Stimulated activated CD8-positive, alpha-beta memory T cell treated with anti-CD3 and anti-CD28 coated beads, Interleukin-4, amount 100 ng/mL, for 4 hours (primary cell): Measurements from ENCODE around the gene LAGE3.

Experiments
- DNase-seq, 2 donors: peaks; one replicate each; pipeline ENCODE4 v3.0.0-alpha.2; 2020; ENCODE audit warnings: low read depth in 2 of 2, low spot score in 1 of 2

LAGE3 gene

GRCh38 chrX:154458116-154458953 lies 20.7 kb downstream of the LAGE3 start, which contains the start of gene PLXNA3:
Gene PLXNA3 (plus strand): TSS chrX:154458281. CDS start chrX:154460184, 1,903 bp downstream.
- DNase-seq: peak in 1 of 2 donors; percentile 28

DNA sequence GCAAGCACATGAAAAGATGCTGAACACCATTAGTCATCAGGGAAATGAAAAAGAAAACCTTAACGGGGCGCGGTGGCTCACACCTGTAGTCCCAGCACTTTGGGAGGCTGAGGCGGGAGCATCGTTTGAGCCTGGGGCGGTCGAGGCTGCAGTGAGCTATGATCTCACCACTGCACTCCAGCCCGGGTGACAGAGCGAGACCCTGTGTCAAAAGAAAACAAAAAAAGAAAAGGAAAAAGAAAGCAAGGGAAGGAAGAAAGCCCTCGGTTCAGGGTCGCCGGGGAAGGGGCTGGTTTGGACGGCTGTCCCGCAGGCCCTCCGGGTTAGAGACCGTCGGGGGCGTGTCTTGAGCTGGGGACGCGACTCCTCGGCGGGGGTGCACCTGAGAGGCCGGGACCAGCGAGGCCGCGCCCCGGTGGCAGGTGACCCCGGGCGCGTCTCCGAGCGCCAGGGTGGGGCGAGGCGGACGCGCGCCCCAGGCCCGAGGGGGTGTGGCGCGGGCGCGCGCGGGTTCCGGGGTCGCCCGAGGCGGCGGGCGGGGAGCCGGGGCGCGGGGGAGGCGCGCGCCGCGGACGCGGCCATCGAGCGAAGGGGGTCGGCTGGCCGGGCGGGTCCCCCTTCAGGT lies 21.5 kb downstream of the LAGE3 start:
- no peak for DNase-seq

DNA sequence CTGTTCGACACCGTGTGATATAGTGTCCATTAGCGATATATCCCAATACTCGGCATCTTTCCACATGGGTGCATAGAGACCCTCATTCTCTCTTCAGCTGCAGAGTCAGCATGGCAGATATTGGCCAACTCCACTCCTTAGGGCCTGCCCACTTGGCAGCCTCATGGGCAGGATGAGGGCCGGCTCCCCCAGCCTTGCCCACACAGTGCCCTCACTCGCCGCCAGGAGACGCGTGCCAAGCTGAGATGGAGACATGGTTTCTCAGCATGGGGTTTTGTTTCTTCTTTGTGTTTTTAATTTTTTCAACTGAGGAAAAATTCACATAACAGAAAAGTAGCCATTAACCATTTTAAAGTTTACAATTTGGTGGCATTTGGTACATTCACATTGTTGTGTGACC lies 26.3 kb downstream of the LAGE3 start:
- DNase-seq: no peak

DNA sequence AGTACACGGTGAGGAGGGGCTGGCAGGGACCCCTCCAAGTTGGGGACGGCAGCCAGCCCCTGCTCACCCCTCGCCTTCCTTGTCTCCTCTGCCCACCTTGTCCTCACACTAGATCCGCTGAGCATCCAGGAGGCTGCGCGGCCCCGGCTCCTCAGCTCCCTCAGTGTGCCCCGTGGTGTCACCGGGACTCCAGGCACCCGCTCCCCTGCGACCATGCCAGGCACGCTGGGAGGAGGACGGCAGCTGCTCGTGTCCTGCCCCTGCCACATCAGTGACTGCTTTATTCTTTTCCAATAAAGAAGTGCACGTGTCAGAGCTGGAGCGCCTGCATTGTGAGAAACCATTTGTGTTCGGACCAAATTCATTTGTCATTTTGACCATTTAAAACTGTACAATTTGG lies 28.8 kb downstream of the LAGE3 start:
- DNase-seq: no peak

DNA sequence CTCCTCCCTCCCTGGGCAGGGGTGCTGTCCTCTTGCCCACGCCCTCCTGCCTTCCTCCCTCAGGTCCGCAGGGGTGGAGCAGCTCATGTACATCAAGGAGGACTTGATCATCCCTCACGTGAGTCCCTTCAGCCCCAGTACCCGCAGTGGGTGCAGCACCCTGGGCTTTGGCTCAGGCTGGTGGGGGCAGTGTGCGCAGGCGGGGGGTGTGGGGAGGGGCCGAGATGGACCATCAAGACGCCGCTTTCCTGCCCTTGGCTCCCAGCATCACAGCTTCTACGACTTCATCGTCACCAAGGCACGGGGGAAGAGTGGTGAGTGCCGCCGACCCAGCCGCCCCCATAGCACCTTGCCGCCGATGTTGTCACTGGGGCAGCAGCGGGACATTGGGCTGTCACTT lies 29.5 kb downstream of the LAGE3 start:
- no peak for DNase-seq

GRCh38 chrX:154448484-154448883 lies 30.6 kb downstream of the LAGE3 start:
- DNase-seq: no peak

DNA sequence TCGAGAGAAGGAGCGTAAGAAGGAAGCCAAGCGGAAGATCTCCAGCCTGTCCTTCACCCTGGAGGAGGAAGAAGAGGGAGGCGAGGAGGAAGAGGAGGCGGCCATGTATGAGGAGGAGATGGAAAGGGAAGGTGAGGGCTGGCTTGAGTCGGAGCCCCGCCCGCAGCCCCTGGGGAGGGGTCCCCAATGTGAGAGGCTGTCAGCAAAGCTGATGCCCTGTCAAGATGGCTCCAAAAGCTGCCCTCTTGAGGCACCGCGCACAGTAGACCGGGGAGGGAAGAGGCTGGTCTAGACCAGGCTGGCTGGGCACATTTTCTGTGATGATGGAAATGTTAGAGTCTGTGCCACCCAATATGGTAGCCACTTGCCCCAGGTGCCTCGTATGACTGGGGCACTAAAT lies 32.7 kb downstream of the LAGE3 start:
- DNase-seq: no peak

- no peak for DNase-seq
These were observed 33.3 kb downstream of the LAGE3 start for GRCh38 chrX:154445776-154446175.

- no peak for DNase-seq
These were observed 34.3 kb downstream of the LAGE3 start for GRCh38 chrX:154444755-154445246.

DNA sequence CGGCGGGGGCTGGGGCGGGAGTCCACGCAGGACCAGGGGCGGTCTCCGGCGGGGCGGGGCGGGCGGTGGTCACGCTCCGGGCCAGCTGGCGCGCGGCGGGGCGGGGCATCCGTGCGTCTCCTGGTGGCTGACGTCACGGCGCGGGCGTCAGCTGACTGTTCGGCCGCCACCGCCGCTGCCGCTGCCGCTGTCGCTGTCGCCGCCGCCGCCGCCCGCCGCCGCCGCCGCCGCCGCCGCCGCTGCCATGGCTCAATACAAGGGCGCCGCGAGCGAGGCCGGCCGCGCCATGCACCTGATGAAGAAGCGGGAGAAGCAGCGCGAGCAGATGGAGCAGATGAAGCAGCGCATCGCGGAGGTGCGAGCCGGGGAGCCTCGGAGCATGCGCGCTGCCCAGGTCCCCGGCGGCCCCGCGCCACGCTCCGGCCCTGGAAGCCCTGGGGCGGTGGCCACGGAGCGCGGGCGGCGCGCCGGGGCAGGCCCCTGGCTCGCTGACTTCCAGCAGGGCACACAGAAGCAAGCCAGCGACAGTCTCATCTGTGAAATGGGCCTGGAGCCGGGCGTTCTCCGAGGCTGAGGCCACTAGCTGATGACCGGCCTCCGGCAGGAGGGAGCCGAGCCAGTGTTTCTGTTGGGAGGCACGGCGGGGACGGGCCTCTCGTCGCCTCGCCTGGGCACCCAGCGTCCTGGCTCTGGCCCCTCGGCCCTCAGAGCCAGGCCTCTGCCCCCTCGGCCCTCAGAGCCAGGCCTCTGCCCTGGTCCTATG lies 34.9 kb downstream of the LAGE3 start, which contains the start of gene FAM50A:
TSS of gene FAM50A (plus strand) at position 150 of the 763 bp plus-strand sequence. CDS start at position 245, 95 bp downstream.
- DNase-seq: peak in 1 of 2 donors; percentile 52

GRCh38 chrX:154443479-154443910 lies 35.6 kb downstream of the LAGE3 start:
- no peak for DNase-seq

DNA sequence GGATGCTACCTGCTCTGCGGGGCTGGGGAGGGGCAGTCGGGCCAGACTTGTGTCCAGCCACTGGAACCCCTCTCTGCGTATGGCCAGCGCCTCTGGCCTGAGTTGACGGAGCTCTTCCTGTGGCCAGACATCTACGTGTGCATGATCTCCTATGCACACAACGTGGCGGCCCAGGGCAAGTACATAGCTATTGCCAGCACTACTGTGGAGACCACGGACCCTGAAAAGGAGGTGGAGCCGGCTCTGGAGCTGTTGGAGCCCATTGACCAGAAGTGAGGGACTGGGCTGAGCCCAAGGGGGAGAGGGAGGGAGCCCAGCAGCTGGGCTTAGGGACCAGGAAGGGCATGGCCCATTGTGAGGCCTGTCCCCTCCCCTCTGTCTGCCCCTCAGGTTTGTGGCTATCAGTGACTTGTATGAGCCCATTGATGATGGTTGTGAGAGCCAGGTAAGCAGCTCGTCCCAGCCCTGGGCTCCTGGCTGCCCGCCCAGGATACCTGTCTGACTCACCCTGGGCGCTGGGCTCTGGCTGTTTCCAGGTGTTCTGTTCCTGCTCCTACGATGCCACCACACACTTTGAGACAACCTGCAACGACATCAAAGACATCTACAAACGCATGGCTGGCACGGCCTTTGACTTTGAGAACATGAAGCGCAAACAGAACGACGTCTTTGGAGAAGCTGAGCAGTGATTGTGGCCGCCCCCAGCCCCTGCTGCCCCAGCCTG lies 36.9 kb downstream of the LAGE3 start:
- no peak for DNase-seq

- no peak for DNase-seq
These were observed 37.5 kb downstream of the LAGE3 start for GRCh38 chrX:154441564-154441963.

- DNase-seq: no peak
These were observed 38.3 kb downstream of the LAGE3 start for GRCh38 chrX:154440623-154441357.

- no peak for DNase-seq
These were observed 39.2 kb downstream of the LAGE3 start for GRCh38 chrX:154439841-154440240.

DNA sequence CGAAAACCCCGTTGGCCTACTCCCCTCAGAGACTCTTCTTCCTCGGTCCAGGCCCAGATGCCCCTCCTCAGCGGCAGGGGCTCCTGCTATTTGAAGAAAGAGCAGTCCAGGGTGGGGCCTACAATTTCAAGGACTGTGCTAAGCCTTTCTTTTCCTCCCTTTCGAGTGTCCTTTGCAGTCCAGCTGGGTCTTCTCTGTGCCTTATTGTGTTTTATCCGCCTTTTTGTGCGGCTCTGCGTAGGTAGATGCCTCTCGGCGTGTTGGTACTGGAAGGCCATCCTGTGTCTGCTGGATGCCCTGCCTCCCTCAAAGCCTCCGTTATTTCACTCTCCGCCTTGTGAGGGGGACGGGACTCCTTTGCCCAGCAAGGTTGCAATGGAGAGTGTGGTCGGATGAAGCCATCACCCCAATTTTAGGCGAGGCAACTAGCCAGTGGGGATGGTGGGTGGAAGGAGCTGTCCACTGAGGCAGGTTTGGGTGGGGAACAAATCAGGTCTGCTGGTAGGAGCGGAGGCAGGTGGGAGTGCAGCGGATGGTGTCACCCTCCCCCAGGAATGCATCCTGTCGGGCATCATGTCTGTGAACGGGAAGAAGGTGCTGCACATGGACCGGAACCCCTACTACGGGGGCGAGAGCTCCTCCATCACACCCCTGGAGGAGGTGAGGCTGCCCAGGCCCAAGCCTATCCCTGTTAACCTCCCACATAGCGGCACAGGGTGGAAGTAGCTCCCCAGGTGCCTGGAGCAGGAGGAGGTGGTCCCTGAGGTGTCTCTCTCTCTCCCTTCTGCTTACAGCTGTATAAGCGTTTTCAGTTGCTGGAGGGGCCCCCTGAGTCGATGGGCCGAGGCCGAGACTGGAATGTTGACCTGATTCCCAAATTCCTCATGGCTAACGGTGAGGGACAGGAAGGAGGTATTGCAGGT lies 40.8 kb downstream of the LAGE3 start:
- no peak for DNase-seq

GRCh38 chrX:154436983-154437752 lies 41.9 kb downstream of the LAGE3 start, which contains the start of gene GDI1:
Gene GDI1 (plus strand): TSS chrX:154437154. CDS start chrX:154437255, 101 bp downstream.
- DNase-seq: no peak

DNA sequence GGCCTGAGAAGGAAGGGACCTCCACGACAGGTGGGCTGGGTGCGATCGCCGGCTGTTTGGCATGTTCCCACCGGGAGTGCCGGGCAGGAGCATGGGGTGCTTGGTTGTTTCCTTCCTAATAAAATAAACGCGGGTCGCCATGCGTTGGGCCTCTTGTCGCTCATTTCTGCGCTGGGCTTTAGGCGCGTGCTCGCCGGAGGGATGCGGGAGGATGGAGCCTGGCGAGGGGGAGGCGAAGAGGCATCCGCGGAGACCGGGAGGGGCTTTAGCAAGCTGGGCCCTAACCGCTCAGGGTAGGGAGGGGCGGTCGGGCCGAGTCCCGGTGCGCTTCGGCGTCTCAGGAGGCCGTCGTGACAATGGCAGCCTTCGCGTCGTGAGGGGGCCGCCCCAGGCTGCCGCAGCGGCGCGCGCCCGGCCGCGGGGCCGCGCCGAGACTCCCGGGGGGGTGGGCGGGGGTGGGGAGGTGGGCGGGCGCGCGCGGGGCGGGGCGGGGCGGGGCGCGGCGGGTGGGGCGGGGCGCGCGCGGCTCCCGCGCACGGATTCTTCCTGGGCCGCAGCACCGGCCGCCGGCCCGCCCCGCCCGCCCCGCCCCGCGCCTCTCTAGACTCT lies 42.6 kb downstream of the LAGE3 start:
- no peak for DNase-seq
